ENCODE measurements around the gene CXCL5. TPM values are rescaled to one million over a fixed set of nuclear protein-coding genes. Genes with fewer than 3 reads are reported as not detected.

CXCL5 gene
- total RNA-seq, 4 donors from 2014 or later = 0.64 TPM; not detected in 3

- WGBS, 2 donors (ENCODE audit: low coverage in 1 of 2) = 59 to 60% methylated on average over 2 of the region's 2 CpGs
- H3K27ac ChIP-seq = peak overlapping the region; percentile 58 to 69 (median 62)
- no peak for TF ChIP-seq EP300 (IDR thresholded peaks at IDR 0.05; ENCODE audit: low read depth)
- peak in 1 of 3 donors; percentile 20 for TF ChIP-seq POLR2AphosphoS5 (IDR thresholded peaks at IDR 0.05)
Measured at GRCh38 chr4:74023709-74024108, 25.2 kb upstream of the CXCL5 start.

DNA sequence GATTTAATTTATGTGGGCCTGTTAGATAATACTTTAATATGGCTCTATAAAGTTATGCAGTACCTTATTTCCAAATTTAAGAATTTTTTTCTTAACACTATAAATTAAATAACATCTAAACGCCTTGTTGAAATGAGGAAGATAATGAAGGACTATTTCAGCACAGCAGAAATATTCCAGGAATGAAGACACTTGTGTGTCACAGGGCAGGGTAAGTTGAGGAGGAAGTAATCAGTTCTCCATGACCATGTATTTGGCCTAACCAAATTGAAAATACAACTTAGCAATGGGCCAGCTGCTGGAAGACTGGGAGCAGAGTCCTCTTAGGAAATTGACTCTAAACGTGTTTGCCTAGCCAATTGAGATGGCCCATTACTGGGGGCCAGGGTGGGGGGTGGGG, 23.1 kb upstream of the CXCL5 start:
- Histone ChIP-seq H3K27me3 (no peaks in the 10 kb centered on the region), H3K9me3 (no peaks in the 10 kb centered on the region), H3K36me3 (no peaks in the 10 kb centered on the region), H3K27ac (no peak overlapping the region), H3K4me1 (peaks cover 0 to 16% (median 6%) of the 10 kb centered on the region in 4 donors), H3K4me3 (no peak overlapping the region)
- 44% methylated on average over 1 to 2 of the region's 2 CpGs for WGBS, 2 donors (ENCODE audit: low coverage in 1 of 2)
- in situ Hi-C loops (cut with MboI; ENCODE audit: low pct_ligation_motif_present in 1 of 4, low pct_unique_long_range_greater_than_20kb in 1 of 4, low sequenced_read_pairs in 3 of 4) (no loop called here), intact Hi-C loops (cut with DNase I; ENCODE audit: low total_unique reads) (no loop called here)
- TF ChIP-seq CTCF (IDR thresholded peaks at IDR 0.05) (no peak), POLR2A (IDR thresholded peaks at IDR 0.05) (no peak), POLR2AphosphoS5 (IDR thresholded peaks at IDR 0.05) (no peak), EP300 (IDR thresholded peaks at IDR 0.05; ENCODE audit: low read depth) (no peak)
- no peak for DNase-seq

More at GRCh38 chr4:74023709-74024108, 25.2 kb upstream of the CXCL5 start:
- in situ Hi-C loops (cut with MboI; ENCODE audit: low pct_ligation_motif_present in 1 of 4, low pct_unique_long_range_greater_than_20kb in 1 of 4, low sequenced_read_pairs in 3 of 4) (no loop called here), intact Hi-C loops (cut with DNase I; ENCODE audit: low total_unique reads) (no loop called here)
- H3K36me3 ChIP-seq = no peaks in the 10 kb centered on the region
- DNase-seq = no peak
- no peaks in the 10 kb centered on the region for H3K9me3 ChIP-seq
- peaks cover 0 to 16% (median 6%) of the 10 kb centered on the region in 4 donors for H3K4me1 ChIP-seq
- no peak overlapping the region for H3K4me3 ChIP-seq
- no peaks in the 10 kb centered on the region for H3K27me3 ChIP-seq

DNA sequence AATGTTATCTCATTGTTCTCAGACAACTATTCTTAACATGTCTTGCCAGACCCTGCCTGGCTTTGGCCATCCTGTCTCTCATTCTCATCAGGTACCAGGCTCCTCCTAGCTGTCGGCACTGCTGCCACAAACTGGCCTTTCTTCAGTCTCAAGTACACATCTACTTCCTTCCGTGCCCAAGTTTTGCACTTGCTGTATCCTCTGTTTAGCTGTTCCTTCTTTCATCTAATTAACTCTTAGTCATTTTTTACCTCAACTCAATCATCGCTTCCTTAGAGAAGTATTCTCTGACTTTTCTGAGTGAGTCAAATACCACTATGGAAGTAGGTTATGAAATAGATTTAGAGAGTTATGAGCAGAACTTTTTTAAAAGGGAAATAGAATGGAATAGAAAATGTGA, 20.3 kb upstream of the CXCL5 start:
- no peak overlapping the region for H3K4me3 ChIP-seq
- peaks cover 0 to 14% (median 5%) of the 10 kb centered on the region in 4 donors for H3K4me1 ChIP-seq
- in situ Hi-C loops (cut with MboI; ENCODE audit: low pct_ligation_motif_present in 1 of 4, low pct_unique_long_range_greater_than_20kb in 1 of 4, low sequenced_read_pairs in 3 of 4) = no loop called here
- no peaks in the 10 kb centered on the region for H3K36me3 ChIP-seq
- no peaks in the 10 kb centered on the region for H3K9me3 ChIP-seq
- DNase-seq = no peak
- 55 to 56% methylated on average over 3 of the region's 3 CpGs for WGBS, 2 donors (ENCODE audit: low coverage in 1 of 2)
- no peaks in the 10 kb centered on the region for H3K27me3 ChIP-seq
- TF ChIP-seq POLR2A (IDR thresholded peaks at IDR 0.05) = no peak
- TF ChIP-seq CTCF (IDR thresholded peaks at IDR 0.05) = no peak
- no peak for TF ChIP-seq EP300 (IDR thresholded peaks at IDR 0.05; ENCODE audit: low read depth)
- TF ChIP-seq POLR2AphosphoS5 (IDR thresholded peaks at IDR 0.05) = no peak
- H3K27ac ChIP-seq = no peak overlapping the region
- intact Hi-C loops (cut with DNase I; ENCODE audit: low total_unique reads) = no loop called here

- intact Hi-C loops (cut with DNase I; ENCODE audit: low total_unique reads) = no loop called here
- TF ChIP-seq POLR2AphosphoS5 (IDR thresholded peaks at IDR 0.05) (no peak), POLR2A (IDR thresholded peaks at IDR 0.05) (no peak), EP300 (IDR thresholded peaks at IDR 0.05; ENCODE audit: low read depth) (no peak), CTCF (IDR thresholded peaks at IDR 0.05) (no peak)
- Histone ChIP-seq H3K4me3 (no peak overlapping the region), H3K27ac (no peak overlapping the region), H3K4me1 (peaks cover 0 to 10% (median 3%) of the 10 kb centered on the region in 4 donors), H3K9me3 (no peaks in the 10 kb centered on the region), H3K27me3 (no peaks in the 10 kb centered on the region), H3K36me3 (no peaks in the 10 kb centered on the region)
- in situ Hi-C loops (cut with MboI; ENCODE audit: low pct_ligation_motif_present in 1 of 4, low pct_unique_long_range_greater_than_20kb in 1 of 4, low sequenced_read_pairs in 3 of 4) = no loop called here
- no peak for DNase-seq
Measured at GRCh38 chr4:74018116-74018515, 19.6 kb upstream of the CXCL5 start.

DNA sequence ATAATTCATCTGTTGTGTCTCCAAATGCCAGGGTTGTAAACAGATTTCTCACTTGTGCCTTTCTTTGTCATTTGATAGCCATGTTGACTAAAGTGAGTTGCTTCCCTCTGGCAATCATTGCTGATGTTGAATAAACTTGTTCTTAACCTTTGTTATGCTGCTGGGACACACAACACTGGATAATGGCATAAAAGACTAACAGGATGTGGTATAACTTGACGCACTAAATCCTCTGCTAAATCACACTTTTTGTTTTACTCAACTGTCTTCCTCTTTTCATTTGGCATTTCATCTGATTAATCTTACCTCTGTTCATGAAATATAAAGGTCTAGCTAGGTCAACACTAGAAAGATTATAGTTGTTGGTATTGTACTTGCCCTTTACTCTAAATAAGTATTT, 17.6 kb upstream of the CXCL5 start:
- intact Hi-C loops (cut with DNase I; ENCODE audit: low total_unique reads) = no loop called here
- H3K27me3 ChIP-seq = no peaks in the 10 kb centered on the region
- H3K4me3 ChIP-seq = no peak overlapping the region
- H3K27ac ChIP-seq = no peak overlapping the region
- 22 to 45% methylated on average over 1 of the region's 1 CpG for WGBS, 2 donors (ENCODE audit: low coverage in 1 of 2)
- peaks cover 0 to 8% (median 2%) of the 10 kb centered on the region in 4 donors for H3K4me1 ChIP-seq
- TF ChIP-seq CTCF (IDR thresholded peaks at IDR 0.05) (no peak), POLR2A (IDR thresholded peaks at IDR 0.05) (no peak)
- in situ Hi-C loops (cut with MboI; ENCODE audit: low pct_ligation_motif_present in 1 of 4, low pct_unique_long_range_greater_than_20kb in 1 of 4, low sequenced_read_pairs in 3 of 4) = no loop called here
- H3K9me3 ChIP-seq = no peaks in the 10 kb centered on the region
- H3K36me3 ChIP-seq = no peaks in the 10 kb centered on the region
- DNase-seq = no peak
